HEK293 (cell line): ENCODE measurements around the gene GNG5.

Source experiments
- CTCF ChIA-PET: fragments of 350-600 bp; formaldehyde crosslinking; extraction: SDS; loops from one replicate; lab custom pipeline; 2021; ENCODE audit warnings: antibody characterized with exemption; lab: Yijun Ruan, JAX
- POLR2A ChIA-PET: fragments of 300-600 bp; formaldehyde crosslinking; extraction: SDS; loops from one replicate; lab custom pipeline; 2020; ENCODE audit warnings: antibody characterized with exemption, inconsistent platforms; lab: Yijun Ruan, JAX
- H3K27ac ChIP-seq: fragments of 200-500 bp; sonication (Bioruptor generic); 2 replicates; pipeline ENCODE4 v1.5.1; 2014; ENCODE audit warnings: low read depth, low read length, control low read depth, inconsistent platforms; ENCODE audit errors: extremely low read depth
- H3K36me3 ChIP-seq, 2 experiments: fragments of 200-500 bp in 1 of 2; sonication (Bioruptor generic) in 1 of 2; 1 replicate in 1 of 2; 2 replicates in 1 of 2; pipeline ENCODE4 v1.5.1; 2014 to 2017; ENCODE audit warnings: inconsistent platforms in 2 of 2, low read length in 2 of 2; ENCODE audit not compliant: control insufficient read depth in 2 of 2, insufficient read depth in 1 of 2
- H3K4me1 ChIP-seq: fragments of 200-500 bp; sonication (Bioruptor generic); 2 replicates; pipeline ENCODE4 v1.5.1; 2014; ENCODE audit warnings: mild to moderate bottlenecking, low read length, inconsistent platforms; ENCODE audit not compliant: control insufficient read depth, insufficient read depth
- H3K4me3 ChIP-seq: 2 replicates; pipeline ENCODE4 v1.5.1; 2011; ENCODE audit warnings: low read depth, mild to moderate bottlenecking, control low read depth, low read length, moderate library complexity
- H3K9me3 ChIP-seq: fragments of 200-500 bp; sonication (Bioruptor generic); 2 replicates; pipeline ENCODE4 v1.5.1; 2014; ENCODE audit warnings: low read depth, low read length, inconsistent platforms; ENCODE audit not compliant: control insufficient read depth, insufficient read depth
- KLF8 ChIP-seq: fragments of 450-650 bp; formaldehyde crosslinking; IDR thresholded peaks from 2 replicates; pipeline ENCODE4 v1.5.1; 2016; ENCODE audit warnings: missing biosample characterization, missing genetic modification characterization
- MEIS1 ChIP-seq: sonication (generic); formaldehyde crosslinking; IDR thresholded peaks from 2 replicates; pipeline ENCODE4 v1.8.1; 2022; ENCODE audit warnings: missing genetic modification reagents, mild to moderate bottlenecking, borderline replicate concordance
- MZF1 ChIP-seq: fragments of 450-650 bp; formaldehyde crosslinking; IDR thresholded peaks from 2 replicates; pipeline ENCODE4 v1.5.1; 2017; ENCODE audit warnings: missing biosample characterization, missing genetic modification characterization, borderline replicate concordance
- SP7 ChIP-seq: fragments of 450-650 bp; formaldehyde crosslinking; IDR thresholded peaks from 2 replicates; pipeline ENCODE4 v1.5.1; 2016; ENCODE audit warnings: missing biosample characterization, missing genetic modification characterization
- ZBTB20 ChIP-seq: fragments of 450-650 bp; formaldehyde crosslinking; IDR thresholded peaks from 2 replicates; pipeline ENCODE4 v1.5.1; 2016; ENCODE audit warnings: missing biosample characterization, missing genetic modification characterization
- ZFHX2 ChIP-seq: fragments of 450-650 bp; formaldehyde crosslinking; conservative IDR thresholded peaks from 2 replicates; pipeline ENCODE4 v1.5.1; 2016; ENCODE audit warnings: missing biosample characterization, missing genetic modification characterization
- ZNF138 ChIP-seq: fragments of 450-650 bp; formaldehyde crosslinking; IDR thresholded peaks from 2 replicates; pipeline ENCODE4 v1.5.1; 2016; ENCODE audit warnings: missing biosample characterization, missing genetic modification characterization, borderline replicate concordance
- ZNF140 ChIP-seq: fragments of 450-650 bp; formaldehyde crosslinking; IDR thresholded peaks from 2 replicates; pipeline ENCODE4 v1.5.1; 2016; ENCODE audit warnings: missing biosample characterization, missing genetic modification characterization
- ZNF16 ChIP-seq: fragments of 450-650 bp; formaldehyde crosslinking; IDR thresholded peaks from 2 replicates; pipeline ENCODE4 v1.5.1; 2016; ENCODE audit warnings: low read depth, missing biosample characterization, missing genetic modification characterization
- ZNF292 ChIP-seq: fragments of 450-650 bp; formaldehyde crosslinking; IDR thresholded peaks from 2 replicates; pipeline ENCODE4 v1.5.1; 2016; ENCODE audit warnings: low read depth, missing biosample characterization, missing genetic modification characterization, borderline replicate concordance
- ZNF311 ChIP-seq: fragments of 450-650 bp; formaldehyde crosslinking; IDR thresholded peaks from 2 replicates; pipeline ENCODE4 v1.5.1; 2017; ENCODE audit warnings: missing biosample characterization, missing genetic modification characterization, borderline replicate concordance
- ZNF514 ChIP-seq: fragments of 450-650 bp; formaldehyde crosslinking; IDR thresholded peaks from 2 replicates; pipeline ENCODE4 v1.5.1; 2016; ENCODE audit warnings: missing biosample characterization, missing genetic modification characterization
- ZNF544 ChIP-seq: fragments of 450-650 bp; formaldehyde crosslinking; IDR thresholded peaks from 2 replicates; pipeline ENCODE4 v1.5.0; 2017; ENCODE audit warnings: missing biosample characterization, missing genetic modification characterization
- ZNF548 ChIP-seq: fragments of 450-650 bp; formaldehyde crosslinking; IDR thresholded peaks from 2 replicates; pipeline ENCODE4 v1.5.1; 2016; ENCODE audit warnings: missing biosample characterization, missing genetic modification characterization
- ZNF600 ChIP-seq: fragments of 450-650 bp; formaldehyde crosslinking; IDR thresholded peaks from 2 replicates; pipeline ENCODE4 v1.5.1; 2016; ENCODE audit warnings: missing biosample characterization, missing genetic modification characterization
- ZNF768 ChIP-seq: fragments of 450-650 bp; formaldehyde crosslinking; IDR thresholded peaks from 2 replicates; pipeline ENCODE4 v1.5.1; 2018; ENCODE audit warnings: missing biosample characterization, mild to moderate bottlenecking, missing genetic modification characterization
- ZNF776 ChIP-seq: fragments of 450-650 bp; formaldehyde crosslinking; IDR thresholded peaks from 2 replicates; pipeline ENCODE4 v1.5.0; 2017; ENCODE audit warnings: missing biosample characterization, missing genetic modification characterization, borderline replicate concordance
- ZNF785 ChIP-seq: fragments of 450-650 bp; formaldehyde crosslinking; IDR thresholded peaks from 2 replicates; pipeline ENCODE4 v1.5.1; 2016; ENCODE audit warnings: missing biosample characterization, missing genetic modification characterization
- TF ChIP-seq, protein P1 (sequence below): fragments of 450-650 bp; formaldehyde crosslinking; conservative IDR thresholded peaks from 2 replicates; pipeline ENCODE4 v1.5.1; 2016; ENCODE audit warnings: low read depth, missing biosample characterization, missing genetic modification characterization
- TF ChIP-seq, protein P2 (sequence below): fragments of 450-650 bp; formaldehyde crosslinking; IDR thresholded peaks from 2 replicates; pipeline ENCODE4 v1.5.1; 2016; ENCODE audit warnings: missing biosample characterization, missing genetic modification characterization
- TF ChIP-seq, protein P3 (sequence below): fragments of 450-650 bp; formaldehyde crosslinking; IDR thresholded peaks from 2 replicates; pipeline ENCODE4 v1.5.1; 2016; ENCODE audit warnings: missing biosample characterization, missing genetic modification characterization
- TF ChIP-seq, protein P4 (sequence below): fragments of 450-650 bp; formaldehyde crosslinking; IDR thresholded peaks from 2 replicates; pipeline ENCODE4 v1.5.1; 2016; ENCODE audit warnings: missing biosample characterization, missing genetic modification characterization
- TF ChIP-seq, protein P5 (sequence below): IDR thresholded peaks from 2 replicates; pipeline ENCODE4 v1.6.1; 2011; ENCODE audit warnings: mild to moderate bottlenecking, low read depth, low read length, borderline replicate concordance
- TF ChIP-seq, protein P6 (sequence below): fragments of 450-650 bp; formaldehyde crosslinking; IDR thresholded peaks from 2 replicates; pipeline ENCODE4; 2016; ENCODE audit warnings: missing biosample characterization, missing genetic modification characterization

Gene GNG5

DNA sequence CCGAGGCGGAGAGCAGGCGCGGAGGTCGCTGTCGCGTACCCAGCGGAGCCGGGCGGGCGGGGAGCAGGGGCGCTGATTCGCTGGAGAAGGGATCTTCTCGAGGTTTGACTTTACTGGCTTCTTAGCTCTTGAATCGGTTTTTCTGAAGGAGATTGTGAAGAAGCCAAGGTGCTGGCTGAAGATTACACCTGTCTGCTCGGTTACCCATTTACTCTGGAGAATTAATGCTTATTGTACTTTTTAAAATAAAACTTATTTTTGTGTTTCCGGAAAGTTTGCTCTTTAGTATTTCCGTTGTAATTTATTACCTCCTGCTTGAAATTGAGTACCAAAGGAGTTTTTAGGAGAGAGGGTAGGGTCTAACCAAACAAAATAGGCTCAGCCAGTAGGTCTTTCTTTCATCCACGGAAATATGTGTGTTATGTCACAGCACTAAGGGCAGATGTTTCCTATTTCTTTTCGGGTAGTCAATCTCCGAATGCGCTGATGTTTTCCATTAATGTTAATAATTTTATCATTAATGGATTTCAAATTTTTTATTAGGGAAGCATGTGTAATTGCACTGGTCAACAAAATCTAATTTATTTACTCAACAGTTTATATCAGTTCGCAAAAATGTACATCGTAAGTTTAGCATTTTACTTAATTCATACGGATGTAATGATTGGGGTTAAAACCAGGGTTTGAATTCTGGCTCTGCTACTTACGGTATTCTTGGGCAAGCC is 510 bp upstream of the GNG5 start (continued):
- TF ChIP-seq, protein P1, sequence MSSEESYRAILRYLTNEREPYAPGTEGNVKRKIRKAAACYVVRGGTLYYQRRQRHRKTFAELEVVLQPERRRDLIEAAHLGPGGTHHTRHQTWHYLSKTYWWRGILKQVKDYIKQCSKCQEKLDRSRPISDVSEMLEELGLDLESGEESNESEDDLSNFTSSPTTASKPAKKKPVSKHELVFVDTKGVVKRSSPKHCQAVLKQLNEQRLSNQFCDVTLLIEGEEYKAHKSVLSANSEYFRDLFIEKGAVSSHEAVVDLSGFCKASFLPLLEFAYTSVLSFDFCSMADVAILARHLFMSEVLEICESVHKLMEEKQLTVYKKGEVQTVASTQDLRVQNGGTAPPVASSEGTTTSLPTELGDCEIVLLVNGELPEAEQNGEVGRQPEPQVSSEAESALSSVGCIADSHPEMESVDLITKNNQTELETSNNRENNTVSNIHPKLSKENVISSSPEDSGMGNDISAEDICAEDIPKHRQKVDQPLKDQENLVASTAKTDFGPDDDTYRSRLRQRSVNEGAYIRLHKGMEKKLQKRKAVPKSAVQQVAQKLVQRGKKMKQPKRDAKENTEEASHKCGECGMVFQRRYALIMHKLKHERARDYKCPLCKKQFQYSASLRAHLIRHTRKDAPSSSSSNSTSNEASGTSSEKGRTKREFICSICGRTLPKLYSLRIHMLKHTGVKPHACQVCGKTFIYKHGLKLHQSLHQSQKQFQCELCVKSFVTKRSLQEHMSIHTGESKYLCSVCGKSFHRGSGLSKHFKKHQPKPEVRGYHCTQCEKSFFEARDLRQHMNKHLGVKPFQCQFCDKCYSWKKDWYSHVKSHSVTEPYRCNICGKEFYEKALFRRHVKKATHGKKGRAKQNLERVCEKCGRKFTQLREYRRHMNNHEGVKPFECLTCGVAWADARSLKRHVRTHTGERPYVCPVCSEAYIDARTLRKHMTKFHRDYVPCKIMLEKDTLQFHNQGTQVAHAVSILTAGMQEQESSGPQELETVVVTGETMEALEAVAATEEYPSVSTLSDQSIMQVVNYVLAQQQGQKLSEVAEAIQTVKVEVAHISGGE (tag by site-specific recombination): 0 out of 2 replicates have a peak, but pooled peaks have one; percentile 11
- no peak for TF ChIP-seq KLF8
- 0 out of 2 replicates have a peak, but pooled peaks have one; percentile 6 for TF ChIP-seq ZBTB20 (tag by site-specific recombination)
- TF ChIP-seq, protein P2, sequence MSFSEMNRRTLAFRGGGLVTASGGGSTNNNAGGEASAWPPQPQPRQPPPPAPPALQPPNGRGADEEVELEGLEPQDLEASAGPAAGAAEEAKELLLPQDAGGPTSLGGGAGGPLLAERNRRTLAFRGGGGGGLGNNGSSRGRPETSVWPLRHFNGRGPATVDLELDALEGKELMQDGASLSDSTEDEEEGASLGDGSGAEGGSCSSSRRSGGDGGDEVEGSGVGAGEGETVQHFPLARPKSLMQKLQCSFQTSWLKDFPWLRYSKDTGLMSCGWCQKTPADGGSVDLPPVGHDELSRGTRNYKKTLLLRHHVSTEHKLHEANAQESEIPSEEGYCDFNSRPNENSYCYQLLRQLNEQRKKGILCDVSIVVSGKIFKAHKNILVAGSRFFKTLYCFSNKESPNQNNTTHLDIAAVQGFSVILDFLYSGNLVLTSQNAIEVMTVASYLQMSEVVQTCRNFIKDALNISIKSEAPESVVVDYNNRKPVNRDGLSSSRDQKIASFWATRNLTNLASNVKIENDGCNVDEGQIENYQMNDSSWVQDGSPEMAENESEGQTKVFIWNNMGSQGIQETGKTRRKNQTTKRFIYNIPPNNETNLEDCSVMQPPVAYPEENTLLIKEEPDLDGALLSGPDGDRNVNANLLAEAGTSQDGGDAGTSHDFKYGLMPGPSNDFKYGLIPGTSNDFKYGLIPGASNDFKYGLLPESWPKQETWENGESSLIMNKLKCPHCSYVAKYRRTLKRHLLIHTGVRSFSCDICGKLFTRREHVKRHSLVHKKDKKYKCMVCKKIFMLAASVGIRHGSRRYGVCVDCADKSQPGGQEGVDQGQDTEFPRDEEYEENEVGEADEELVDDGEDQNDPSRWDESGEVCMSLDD (tag by site-specific recombination): 0 out of 2 replicates have a peak, but pooled peaks have one; percentile 6
- no peak for TF ChIP-seq ZNF292 (tag by site-specific recombination)
- TF ChIP-seq ZNF768 (tag by site-specific recombination): no peak
- no peak for TF ChIP-seq ZNF16 (tag by site-specific recombination)
- no peak for TF ChIP-seq MEIS1 (CRISPR knock-in tag)
- TF ChIP-seq, protein P3, sequence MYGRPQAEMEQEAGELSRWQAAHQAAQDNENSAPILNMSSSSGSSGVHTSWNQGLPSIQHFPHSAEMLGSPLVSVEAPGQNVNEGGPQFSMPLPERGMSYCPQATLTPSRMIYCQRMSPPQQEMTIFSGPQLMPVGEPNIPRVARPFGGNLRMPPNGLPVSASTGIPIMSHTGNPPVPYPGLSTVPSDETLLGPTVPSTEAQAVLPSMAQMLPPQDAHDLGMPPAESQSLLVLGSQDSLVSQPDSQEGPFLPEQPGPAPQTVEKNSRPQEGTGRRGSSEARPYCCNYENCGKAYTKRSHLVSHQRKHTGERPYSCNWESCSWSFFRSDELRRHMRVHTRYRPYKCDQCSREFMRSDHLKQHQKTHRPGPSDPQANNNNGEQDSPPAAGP: no peak
- TF ChIP-seq ZNF785 (tag by site-specific recombination): no peak

DNA sequence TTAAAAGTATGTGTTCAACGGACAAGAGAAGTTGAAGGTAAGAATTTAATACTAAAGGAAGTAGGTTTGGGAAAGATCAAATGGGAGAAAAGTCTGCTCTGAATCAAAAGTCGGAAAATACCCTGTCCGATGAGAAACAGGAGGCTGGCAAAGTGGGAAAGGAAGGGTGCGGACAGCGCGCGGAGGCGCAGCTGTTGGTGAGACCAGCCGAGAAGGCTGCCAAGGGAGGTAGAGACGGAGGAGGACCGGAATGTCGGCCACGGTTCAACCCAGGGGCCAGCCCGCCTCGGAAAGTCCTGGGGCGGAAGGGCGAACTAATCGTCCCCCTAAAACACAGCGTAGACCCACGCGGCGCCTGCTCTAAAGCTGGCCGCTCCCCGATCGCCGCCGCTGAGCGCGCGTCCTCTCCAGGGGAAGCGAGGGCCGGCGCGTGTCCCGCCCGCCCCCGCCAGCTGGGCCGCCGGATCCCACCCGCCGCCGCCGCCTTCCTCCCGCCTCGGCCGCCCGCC is 834 bp downstream of the GNG5 start:
- H3K27ac ChIP-seq: peak overlapping the region; percentile 76
- POLR2A ChIA-PET: interaction anchor here (0.6 to 2.2 kb wide), 10 partner anchors 8 to 68 kb away, joined by 3 to 20 read pairs (median 4); partner anchors contain the start of gene CTBS
- H3K4me1 ChIP-seq: peaks cover 5% of the 10 kb centered on the region; the same call in 1 of the 2 replicates
- H3K9me3 ChIP-seq: no peaks in the 10 kb centered on the region
- H3K4me3 ChIP-seq: peak overlapping the region; percentile 88
- peaks cover 0 to 18% of the 10 kb centered on the region in 2 experiments; a peak in 1 of 3 replicates for H3K36me3 ChIP-seq
- CTCF ChIA-PET: interaction anchor here (0.6 to 1.1 kb wide), 5 partner anchors 30 to 430 kb away, joined by 3 to 5 read pairs (median 3); partner anchors contain the start of gene CTBS
- TF ChIP-seq ZNF600 (peak; percentile 76), ZNF548 (tag by site-specific recombination) (no peak), SP7 (tag by site-specific recombination) (peak; percentile 40), ZNF544 (tag by site-specific recombination) (no peak), ZFHX2 (tag by site-specific recombination) (no peak), MZF1 (tag by site-specific recombination) (no peak), ZNF138 (no peak), ZNF311 (tag by site-specific recombination) (no peak), ZNF140 (no peak), ZNF776 (no peak), ZNF514 (tag by site-specific recombination) (no peak)
- TF ChIP-seq, protein P4, sequence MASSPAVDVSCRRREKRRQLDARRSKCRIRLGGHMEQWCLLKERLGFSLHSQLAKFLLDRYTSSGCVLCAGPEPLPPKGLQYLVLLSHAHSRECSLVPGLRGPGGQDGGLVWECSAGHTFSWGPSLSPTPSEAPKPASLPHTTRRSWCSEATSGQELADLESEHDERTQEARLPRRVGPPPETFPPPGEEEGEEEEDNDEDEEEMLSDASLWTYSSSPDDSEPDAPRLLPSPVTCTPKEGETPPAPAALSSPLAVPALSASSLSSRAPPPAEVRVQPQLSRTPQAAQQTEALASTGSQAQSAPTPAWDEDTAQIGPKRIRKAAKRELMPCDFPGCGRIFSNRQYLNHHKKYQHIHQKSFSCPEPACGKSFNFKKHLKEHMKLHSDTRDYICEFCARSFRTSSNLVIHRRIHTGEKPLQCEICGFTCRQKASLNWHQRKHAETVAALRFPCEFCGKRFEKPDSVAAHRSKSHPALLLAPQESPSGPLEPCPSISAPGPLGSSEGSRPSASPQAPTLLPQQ (tag by site-specific recombination): no peak
- TF ChIP-seq, protein P5, sequence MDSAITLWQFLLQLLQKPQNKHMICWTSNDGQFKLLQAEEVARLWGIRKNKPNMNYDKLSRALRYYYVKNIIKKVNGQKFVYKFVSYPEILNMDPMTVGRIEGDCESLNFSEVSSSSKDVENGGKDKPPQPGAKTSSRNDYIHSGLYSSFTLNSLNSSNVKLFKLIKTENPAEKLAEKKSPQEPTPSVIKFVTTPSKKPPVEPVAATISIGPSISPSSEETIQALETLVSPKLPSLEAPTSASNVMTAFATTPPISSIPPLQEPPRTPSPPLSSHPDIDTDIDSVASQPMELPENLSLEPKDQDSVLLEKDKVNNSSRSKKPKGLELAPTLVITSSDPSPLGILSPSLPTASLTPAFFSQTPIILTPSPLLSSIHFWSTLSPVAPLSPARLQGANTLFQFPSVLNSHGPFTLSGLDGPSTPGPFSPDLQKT: no peak
- TF ChIP-seq, protein P6, sequence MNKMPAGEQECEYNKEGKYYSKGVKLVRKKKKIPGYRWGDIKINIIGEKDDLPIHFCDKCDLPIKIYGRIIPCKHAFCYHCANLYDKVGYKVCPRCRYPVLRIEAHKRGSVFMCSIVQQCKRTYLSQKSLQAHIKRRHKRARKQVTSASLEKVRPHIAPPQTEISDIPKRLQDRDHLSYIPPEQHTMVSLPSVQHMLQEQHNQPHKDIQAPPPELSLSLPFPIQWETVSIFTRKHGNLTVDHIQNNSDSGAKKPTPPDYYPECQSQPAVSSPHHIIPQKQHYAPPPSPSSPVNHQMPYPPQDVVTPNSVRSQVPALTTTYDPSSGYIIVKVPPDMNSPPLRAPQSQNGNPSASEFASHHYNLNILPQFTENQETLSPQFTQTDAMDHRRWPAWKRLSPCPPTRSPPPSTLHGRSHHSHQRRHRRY (tag by site-specific recombination): no peak
